ENCODE measurements around the gene WDR26.
A peak's percentile ranks its signal among the peaks of the same experiment; 100 is the strongest.

DNA sequence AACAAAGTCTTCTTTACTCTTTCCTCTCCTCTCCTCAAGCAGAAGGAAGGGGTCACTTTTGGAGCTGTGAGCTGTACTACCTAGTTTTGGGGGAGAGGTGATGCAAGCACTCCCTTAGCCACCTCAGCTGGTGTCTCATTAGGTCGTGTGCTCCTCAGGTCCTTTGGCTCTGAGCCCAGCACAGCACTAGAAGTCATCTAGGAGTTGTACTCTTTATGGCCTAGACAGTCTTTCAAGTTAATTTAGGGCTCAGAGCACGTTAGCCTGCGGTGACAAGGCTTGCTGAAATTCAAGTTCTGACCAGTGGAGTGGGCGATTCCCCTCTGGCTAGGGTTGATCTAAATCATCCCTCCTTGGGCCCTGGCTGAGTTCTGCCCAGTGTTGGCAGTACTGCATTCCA, 48.0 kb upstream of the WDR26 start:
- TF ChIP-seq HOXD13 (CRISPR knock-in tag; IDR thresholded peaks at IDR 0.05; ENCODE audit: borderline replicate concordance) (no peak), TCF7L2 (IDR thresholded peaks at IDR 0.05; ENCODE audit: borderline replicate concordance, low read depth, low read length) (no peak), ZNF629 (tag by site-specific recombination; IDR thresholded peaks at IDR 0.05) (no peak)
- TF ChIP-seq, protein P1, sequence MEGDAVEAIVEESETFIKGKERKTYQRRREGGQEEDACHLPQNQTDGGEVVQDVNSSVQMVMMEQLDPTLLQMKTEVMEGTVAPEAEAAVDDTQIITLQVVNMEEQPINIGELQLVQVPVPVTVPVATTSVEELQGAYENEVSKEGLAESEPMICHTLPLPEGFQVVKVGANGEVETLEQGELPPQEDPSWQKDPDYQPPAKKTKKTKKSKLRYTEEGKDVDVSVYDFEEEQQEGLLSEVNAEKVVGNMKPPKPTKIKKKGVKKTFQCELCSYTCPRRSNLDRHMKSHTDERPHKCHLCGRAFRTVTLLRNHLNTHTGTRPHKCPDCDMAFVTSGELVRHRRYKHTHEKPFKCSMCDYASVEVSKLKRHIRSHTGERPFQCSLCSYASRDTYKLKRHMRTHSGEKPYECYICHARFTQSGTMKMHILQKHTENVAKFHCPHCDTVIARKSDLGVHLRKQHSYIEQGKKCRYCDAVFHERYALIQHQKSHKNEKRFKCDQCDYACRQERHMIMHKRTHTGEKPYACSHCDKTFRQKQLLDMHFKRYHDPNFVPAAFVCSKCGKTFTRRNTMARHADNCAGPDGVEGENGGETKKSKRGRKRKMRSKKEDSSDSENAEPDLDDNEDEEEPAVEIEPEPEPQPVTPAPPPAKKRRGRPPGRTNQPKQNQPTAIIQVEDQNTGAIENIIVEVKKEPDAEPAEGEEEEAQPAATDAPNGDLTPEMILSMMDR (tag by site-specific recombination; IDR thresholded peaks at IDR 0.05): peak; percentile 19; the same call in 1 of the 2 replicates

All from HEK293 (cell line).